Skeletal muscle satellite cell (primary cell): ENCODE data around the gene SMR3A.

Source experiments
- H3K27me3 ChIP-seq: 2 replicates; pipeline ENCODE4 v1.7.0; 2013; ENCODE audit warnings: low read length; ENCODE audit not compliant: control insufficient read depth, insufficient read depth
- H3K36me3 ChIP-seq: 2 replicates; pipeline ENCODE4 v1.7.0; 2013; ENCODE audit warnings: mild to moderate bottlenecking, control low read depth, low read length; ENCODE audit not compliant: insufficient read depth
- H3K4me1 ChIP-seq: 2 replicates; pipeline ENCODE4 v1.7.0; 2013; ENCODE audit warnings: low read length; ENCODE audit not compliant: control insufficient read depth, insufficient read depth
- H3K4me2 ChIP-seq: 2 replicates; pipeline ENCODE4 v1.7.0; 2013; ENCODE audit warnings: mild to moderate bottlenecking, low read length
- H3K4me3 ChIP-seq: 2 replicates; pipeline ENCODE4 v1.7.0; 2013; ENCODE audit warnings: low read length
- H3K9ac ChIP-seq: 2 replicates; pipeline ENCODE4 v1.7.0; 2013; ENCODE audit warnings: mild to moderate bottlenecking, low read depth, low read length, moderate library complexity
- H3K9me3 ChIP-seq: replicated peaks from 2 replicates; pipeline ENCODE4 v1.7.0; 2013; ENCODE audit warnings: mild to moderate bottlenecking, control low read depth, low read length

The SMR3A gene

DNA sequence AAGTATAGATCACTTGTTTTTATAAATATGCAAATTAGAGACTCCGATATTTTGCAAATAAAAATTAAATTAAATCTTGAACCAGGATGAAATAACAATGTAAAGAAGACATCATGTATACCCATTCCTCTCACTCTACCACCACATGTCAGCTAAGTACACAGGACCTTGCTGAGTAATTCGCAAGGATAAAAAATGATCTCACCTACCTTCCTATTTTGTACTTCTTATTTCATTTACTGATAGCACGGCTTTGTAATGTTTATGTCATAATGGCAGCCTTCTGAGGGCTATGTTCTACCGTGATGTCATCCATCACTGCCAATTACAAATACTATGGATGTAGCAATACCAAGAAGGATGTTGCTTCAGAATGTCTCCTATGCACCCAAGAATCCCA, 11.4 kb downstream of the SMR3A start:
- H3K4me3 ChIP-seq = no peak overlapping the region
- no peak overlapping the region for H3K9ac ChIP-seq
- H3K9me3 ChIP-seq = peaks cover 7% of the 10 kb centered on the region
- no peaks in the 10 kb centered on the region for H3K36me3 ChIP-seq
- H3K27me3 ChIP-seq = no peaks in the 10 kb centered on the region
- H3K4me1 ChIP-seq = no peaks in the 10 kb centered on the region
- H3K4me2 ChIP-seq = no peak overlapping the region

DNA sequence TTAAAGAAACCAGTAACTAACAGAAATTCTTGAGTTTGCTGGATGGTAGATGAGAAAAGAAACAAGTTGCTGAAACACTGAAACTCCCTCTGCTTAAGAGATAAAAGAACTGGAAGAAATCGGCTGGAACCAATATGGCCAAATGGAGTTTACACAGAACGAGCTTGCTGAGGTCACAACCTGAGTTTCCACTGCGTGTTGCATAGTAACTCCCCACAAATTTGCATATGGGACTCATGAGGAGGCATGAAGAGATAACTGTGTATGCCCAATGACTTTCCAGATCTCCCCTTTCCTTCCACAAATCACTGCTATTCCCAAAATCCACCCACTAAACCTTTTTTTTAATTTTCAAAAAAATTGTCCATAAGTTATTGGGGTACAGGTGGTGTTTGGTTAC, 12.2 kb downstream of the SMR3A start:
- H3K9ac ChIP-seq = no peak overlapping the region
- no peaks in the 10 kb centered on the region for H3K4me1 ChIP-seq
- H3K36me3 ChIP-seq = no peaks in the 10 kb centered on the region
- H3K9me3 ChIP-seq = peaks cover 7% of the 10 kb centered on the region
- no peaks in the 10 kb centered on the region for H3K27me3 ChIP-seq
- H3K4me2 ChIP-seq = no peak overlapping the region
- H3K4me3 ChIP-seq = no peak overlapping the region

DNA sequence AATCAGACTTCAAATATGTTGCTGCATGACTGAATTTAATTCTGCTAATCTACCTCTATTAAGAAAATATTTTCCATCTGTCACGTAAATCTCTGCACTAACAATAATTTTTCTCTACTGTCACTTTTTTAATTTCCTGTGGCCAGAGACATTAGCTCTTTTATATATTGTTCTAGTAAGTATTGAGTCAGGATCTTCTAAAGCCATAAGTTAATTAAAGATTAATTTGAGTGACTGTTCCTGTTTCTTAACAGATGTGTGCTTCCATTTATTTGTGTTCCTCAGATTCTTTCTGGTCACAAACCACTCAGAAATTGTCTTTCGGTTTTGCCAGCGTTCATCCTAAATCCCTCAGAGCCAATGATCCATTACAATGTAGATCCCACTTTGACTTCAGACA, 20.0 kb downstream of the SMR3A start:
- Histone ChIP-seq H3K36me3 (no peaks in the 10 kb centered on the region), H3K4me2 (no peak overlapping the region), H3K27me3 (no peaks in the 10 kb centered on the region), H3K9me3 (no peaks in the 10 kb centered on the region), H3K9ac (no peak overlapping the region), H3K4me1 (no peaks in the 10 kb centered on the region), H3K4me3 (no peak overlapping the region)

DNA sequence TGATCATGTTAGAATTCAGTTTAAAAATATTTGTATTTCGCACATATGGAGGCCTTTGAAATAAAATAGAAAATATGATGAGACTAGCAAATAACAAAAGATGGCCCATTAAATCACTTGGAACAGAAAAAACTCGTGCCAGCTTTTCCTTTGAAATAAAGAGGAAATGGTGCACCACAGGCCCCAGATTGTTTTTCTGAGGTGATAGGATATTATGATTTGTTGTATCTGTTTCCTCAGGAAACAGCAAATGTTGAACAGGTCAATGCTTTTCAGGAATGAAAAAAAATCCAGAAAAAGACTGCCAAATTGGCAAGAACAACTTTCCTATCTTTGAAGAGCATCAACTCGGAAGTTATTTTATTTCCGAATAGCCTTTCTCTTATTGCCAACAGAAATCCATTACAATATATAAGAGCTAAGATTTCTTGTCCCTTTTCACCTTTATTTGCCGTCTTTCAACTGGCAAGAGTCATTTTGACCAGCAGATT, 22.2 kb downstream of the SMR3A start, which contains the start of gene SMR3B:
SMR3B (plus strand) TSS at position 441 of the 491 bp plus-strand sequence. CDS start 1,380 bp downstream, outside the sequence.
- Histone ChIP-seq H3K27me3 (no peaks in the 10 kb centered on the region), H3K36me3 (no peaks in the 10 kb centered on the region)

DNA sequence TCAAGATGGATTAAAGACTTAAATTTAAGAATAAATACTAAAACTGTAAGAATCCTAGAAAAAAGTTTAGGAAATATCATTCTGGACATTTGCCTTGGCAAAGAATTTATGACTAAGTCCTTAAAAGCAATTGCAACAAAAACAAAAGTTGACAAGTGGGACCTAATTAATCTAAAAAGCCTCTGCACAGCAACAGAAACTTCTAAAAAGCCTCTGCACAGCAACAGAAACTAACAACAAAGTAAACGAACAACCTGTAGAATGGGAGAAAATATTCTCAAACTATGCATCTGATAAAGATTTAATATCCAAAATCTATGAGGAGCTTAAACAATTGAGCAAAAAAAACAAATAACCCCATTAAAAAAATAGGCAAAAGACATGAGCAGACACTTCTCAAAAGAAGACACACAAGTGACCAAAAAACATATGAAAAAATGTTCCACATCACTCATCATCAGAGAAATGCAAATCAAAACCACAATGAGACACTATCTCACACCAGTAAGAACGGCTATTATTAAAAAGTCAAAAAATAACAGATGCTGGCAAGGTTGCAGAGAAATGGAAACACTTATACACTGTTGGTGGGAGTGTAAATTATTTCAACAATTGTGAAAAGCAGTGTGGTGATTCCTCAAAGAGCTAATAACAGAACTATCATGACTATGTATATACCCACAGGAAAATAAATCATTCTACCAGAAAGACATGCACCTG, 31.7 kb downstream of the SMR3A start:
- Histone ChIP-seq H3K36me3 (no peaks in the 10 kb centered on the region), H3K4me2 (no peak overlapping the region)

More for the DNA sequence above, 22.2 kb downstream of the SMR3A start, which contains the start of gene SMR3B:
- Histone ChIP-seq H3K9ac (no peak within 1 kb of the TSS), H3K4me1 (no peaks in the 10 kb centered on the region), H3K4me2 (no peak within 1 kb of the TSS), H3K4me3 (no peak within 1 kb of the TSS), H3K9me3 (no peaks in the 10 kb centered on the region)

DNA sequence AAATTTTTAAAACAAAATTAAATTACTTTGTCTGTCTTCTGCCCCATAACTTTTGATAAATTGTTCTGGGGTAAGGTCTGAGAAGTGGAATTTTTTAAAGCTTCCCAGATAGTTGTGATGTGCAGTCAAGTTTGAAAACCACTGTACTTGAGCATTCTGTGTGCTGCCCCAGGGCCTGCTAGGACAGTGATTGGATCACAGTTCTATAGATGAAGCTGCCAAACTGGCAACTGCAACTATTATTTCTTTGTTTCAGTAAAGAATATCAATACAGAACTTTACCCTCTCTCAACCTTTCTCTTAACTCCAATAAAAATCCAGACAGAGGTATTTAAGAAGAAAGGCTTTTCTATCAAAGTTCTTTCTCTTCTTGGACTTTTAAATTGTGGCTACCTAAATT, 37.0 kb downstream of the SMR3A start, which contains the start of gene OPRPN:
OPRPN (plus strand) TSS at position 361 of the 400 bp plus-strand sequence. CDS start 1,346 bp downstream, outside the sequence.
- Histone ChIP-seq H3K4me3 (no peak within 1 kb of the TSS), H3K9ac (no peak within 1 kb of the TSS), H3K27me3 (no peaks in the 10 kb centered on the region), H3K36me3 (no peaks in the 10 kb centered on the region), H3K4me2 (no peak within 1 kb of the TSS), H3K4me1 (no peaks in the 10 kb centered on the region), H3K9me3 (no peaks in the 10 kb centered on the region)

More for the DNA sequence above, 31.7 kb downstream of the SMR3A start:
- Histone ChIP-seq H3K4me1 (no peaks in the 10 kb centered on the region), H3K27me3 (no peaks in the 10 kb centered on the region), H3K4me3 (no peak overlapping the region), H3K9ac (no peak overlapping the region), H3K9me3 (no peaks in the 10 kb centered on the region)

DNA sequence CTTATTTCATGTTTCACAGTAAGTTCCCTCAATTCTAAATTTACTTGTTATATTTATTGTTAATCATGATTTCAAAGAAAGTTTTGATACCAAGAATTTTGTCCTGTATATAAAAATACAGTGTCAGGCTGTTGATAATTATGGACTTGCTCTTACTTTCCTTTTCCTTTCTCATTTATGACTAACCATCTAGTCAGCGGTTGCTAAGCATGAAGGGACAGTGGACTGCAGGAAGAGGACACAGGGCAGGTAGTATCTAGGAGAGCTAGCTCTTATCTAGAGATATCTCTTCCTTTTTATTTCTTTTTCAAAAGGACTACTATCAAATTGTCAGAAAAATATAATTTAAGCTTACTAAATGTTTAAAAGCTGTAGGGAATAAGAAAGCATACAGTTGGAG, 38.8 kb downstream of the SMR3A start:
- Histone ChIP-seq H3K4me2 (no peak overlapping the region), H3K27me3 (no peaks in the 10 kb centered on the region), H3K4me1 (no peaks in the 10 kb centered on the region), H3K36me3 (no peaks in the 10 kb centered on the region), H3K9me3 (no peaks in the 10 kb centered on the region), H3K9ac (no peak overlapping the region), H3K4me3 (no peak overlapping the region)

DNA sequence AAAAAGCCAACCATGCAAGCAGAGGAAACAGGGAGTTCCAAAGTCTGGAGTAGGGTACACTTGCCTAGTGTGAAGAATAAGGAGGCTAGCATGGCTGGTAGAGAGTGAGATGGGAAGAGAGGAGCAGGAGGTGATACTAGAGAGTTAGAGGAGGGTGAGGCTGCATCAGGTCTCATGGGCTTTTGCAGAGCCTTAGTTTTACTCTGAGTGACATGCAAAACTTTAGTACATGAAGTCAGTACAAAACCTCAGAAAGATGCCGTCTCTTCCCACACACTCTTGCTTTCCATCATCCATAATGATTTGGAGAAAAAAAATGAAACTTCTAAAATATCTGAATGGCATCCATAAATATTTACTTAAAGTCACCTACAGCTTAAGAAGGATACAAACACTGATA, 42.2 kb downstream of the SMR3A start:
- no peaks in the 10 kb centered on the region for H3K4me1 ChIP-seq
- no peaks in the 10 kb centered on the region for H3K27me3 ChIP-seq
- no peak overlapping the region for H3K4me3 ChIP-seq
- peaks cover 3% of the 10 kb centered on the region for H3K9me3 ChIP-seq
- H3K36me3 ChIP-seq = no peaks in the 10 kb centered on the region
- no peak overlapping the region for H3K4me2 ChIP-seq
- no peak overlapping the region for H3K9ac ChIP-seq

DNA sequence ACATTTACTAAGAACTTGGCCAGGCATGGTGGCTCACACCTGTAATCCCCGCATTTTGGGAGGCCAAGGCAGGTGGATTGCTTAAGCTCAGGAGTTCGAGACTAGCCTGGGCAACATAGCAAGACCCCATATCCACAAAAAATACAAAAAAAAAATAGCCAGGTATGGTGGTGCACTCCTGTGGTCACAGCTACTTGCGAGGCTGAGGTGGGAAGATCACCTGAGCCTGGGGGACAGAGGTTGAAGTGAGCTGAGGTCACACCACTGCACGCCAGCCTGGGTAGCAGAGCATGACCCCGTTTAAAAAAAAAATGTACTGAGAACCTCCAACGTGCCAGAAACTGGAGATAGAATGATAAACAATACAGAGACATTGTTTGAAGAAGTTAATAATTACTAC, 45.2 kb downstream of the SMR3A start:
- Histone ChIP-seq H3K9me3 (peaks cover 4% of the 10 kb centered on the region), H3K4me3 (no peak overlapping the region), H3K9ac (no peak overlapping the region), H3K27me3 (no peaks in the 10 kb centered on the region), H3K4me1 (no peaks in the 10 kb centered on the region), H3K36me3 (no peaks in the 10 kb centered on the region), H3K4me2 (no peak overlapping the region)
